ACHN (cell line): Measurements from ENCODE around the gene SSC5D.
"Not testable (repeated sequence)": the region's sequence is repeated elsewhere in the genome, so short reads cannot be mapped to it uniquely, and the experiment has no call there.

Experiments used
- DNase-seq: peaks from one replicate; pipeline ENCODE4 v3.0.0-alpha.2; 2015
- in situ Hi-C: cut with HindIII; loops from 2 replicates; pipeline ENCODE4 v1.10.0; 2017; ENCODE audit warnings: low sequenced_read_pairs, low pct_ligation_motif_present, low pct_unique_long_range_greater_than_20kb

Gene SSC5D

GRCh38 chr19:55526216-55527196 lies 38.3 kb downstream of the SSC5D start:
- DNase-seq = peak; percentile 41
- in situ Hi-C loops = no loop called here

GRCh38 chr19:55527197-55528029 lies 39.2 kb downstream of the SSC5D start:
- in situ Hi-C loops = no loop called here
- DNase-seq = no peak

- DNase-seq = no peak
- in situ Hi-C loops = no loop called here
Observed at GRCh38 chr19:55528030-55528803, 40.0 kb downstream of the SSC5D start.

GRCh38 chr19:55529636-55530234 lies 41.5 kb downstream of the SSC5D start:
- in situ Hi-C loops = no loop called here
- no peak for DNase-seq

GRCh38 chr19:55530996-55531395 lies 42.8 kb downstream of the SSC5D start:
- no peak for DNase-seq
- in situ Hi-C loops = no loop called here

- DNase-seq, in situ Hi-C loops: not testable (repeated sequence)
Observed at GRCh38 chr19:55534280-55534679, 46.0 kb downstream of the SSC5D start.

- in situ Hi-C loops = no loop called here
- DNase-seq = no peak
Observed at GRCh38 chr19:55535173-55535964, 47.1 kb downstream of the SSC5D start.

- no peak for DNase-seq
- in situ Hi-C loops = no loop called here
Observed at GRCh38 chr19:55535965-55536350, 47.7 kb downstream of the SSC5D start.

- DNase-seq = no peak
- in situ Hi-C loops = no loop called here
Observed at GRCh38 chr19:55536366-55536765, 48.1 kb downstream of the SSC5D start.

- in situ Hi-C loops = no loop called here
- peak; percentile 20 for DNase-seq
Observed at GRCh38 chr19:55536951-55537740, 48.9 kb downstream of the SSC5D start, which contains the start of gene SBK2. Gene SBK2 (minus strand): TSS chr19:55537133. CDS start chr19:55536294, 839 bp downstream.

- DNase-seq = peak; percentile 9
- in situ Hi-C loops = no loop called here
Observed at GRCh38 chr19:55537741-55538111, 49.5 kb downstream of the SSC5D start.

GRCh38 chr19:55538132-55538531 lies 49.9 kb downstream of the SSC5D start:
- DNase-seq = no peak
- in situ Hi-C loops = no loop called here

GRCh38 chr19:55539090-55539984 lies 51.1 kb downstream of the SSC5D start:
- DNase-seq = no peak
- in situ Hi-C loops = no loop called here

- no peak for DNase-seq
- in situ Hi-C loops = no loop called here
Observed at GRCh38 chr19:55540619-55541018, 52.4 kb downstream of the SSC5D start.

- no peak for DNase-seq
- in situ Hi-C loops = no loop called here
Observed at GRCh38 chr19:55541091-55541490, 52.9 kb downstream of the SSC5D start.

- DNase-seq = no peak
- in situ Hi-C loops = no loop called here
Observed at GRCh38 chr19:55542292-55542855, 54.1 kb downstream of the SSC5D start.
